ENCODE results near the gene FOXP1. TPM values are rescaled to one million over a fixed set of nuclear protein-coding genes. Genes with fewer than 3 reads are reported as not detected.

FOXP1 gene
- total and polyA plus RNA-seq, 2 donors (not counting 1 experiment from before 2014, with no cell fraction given): 91.1 to 508 TPM

DNA sequence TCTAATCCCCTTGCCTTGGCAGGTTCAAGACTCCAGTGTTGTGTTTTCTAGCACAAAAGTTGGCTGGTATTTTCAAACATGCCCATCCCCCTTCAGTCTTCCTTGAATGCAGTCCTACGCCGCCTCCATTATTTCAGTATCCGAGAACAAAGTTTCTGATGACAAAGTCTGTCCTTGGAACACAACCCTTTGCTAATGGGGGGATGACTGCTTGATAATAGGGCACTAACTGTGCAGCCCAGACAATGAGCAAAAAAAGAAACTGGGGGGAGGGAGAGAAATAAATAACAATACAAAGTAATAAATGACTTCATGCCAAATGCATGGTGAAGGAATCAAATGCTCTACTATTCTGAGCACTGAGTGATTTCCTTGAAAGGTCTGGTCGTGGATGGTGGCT, 310.1 kb downstream of the FOXP1 start:
- TF ChIP-seq EZH2 (IDR thresholded peaks at IDR 0.05; ENCODE audit: borderline replicate concordance, insufficient read depth, low read depth, low read length, poor library complexity, severe bottlenecking): no peak
- Histone ChIP-seq H3K9ac (ENCODE audit: low read length) (no peak overlapping the region), H3K4me2 (replicated peaks; ENCODE audit: low read depth, low read length, poor library complexity, severe bottlenecking) (no peak overlapping the region), H4K20me1 (ENCODE audit: control insufficient read depth, insufficient read depth, low read length, poor library complexity, severe bottlenecking) (peaks cover 40% of the 10 kb centered on the region), H3K27ac (ENCODE audit: low read length in 2 of 2) (no peak overlapping the region), H3K9me3 (ENCODE audit: control extremely low read depth in 1 of 3, control insufficient read depth in 2 of 3, insufficient read depth in 1 of 3, low read length in 2 of 3) (no peaks in the 10 kb centered on the region), H2AFZ (ENCODE audit: insufficient read depth, low read depth, low read length, poor library complexity, severe bottlenecking) (no peak overlapping the region), H3K79me2 (ENCODE audit: control insufficient read depth, insufficient read depth, low read length) (peaks cover 100% of the 10 kb centered on the region), H3K4me3 (ENCODE audit: control extremely low read depth in 1 of 5, extremely low read depth in 1 of 5, insufficient read depth in 1 of 5, low read depth in 2 of 5, low read length in 4 of 5) (no peak overlapping the region), H3K36me3 (replicated peaks in 1 of 2; ENCODE audit: control extremely low read depth in 1 of 2, control insufficient read depth in 1 of 2, extremely low read depth in 1 of 2, insufficient read depth in 2 of 2, low read length in 1 of 2) (peaks cover 0 to 17% of the 10 kb centered on the region in 2 experiments), H3K4me1 (ENCODE audit: control insufficient read depth in 2 of 2, insufficient read depth in 2 of 2, low read length in 2 of 2) (peaks cover 18 to 29% of the 10 kb centered on the region in 2 donors), H3K27me3 (replicated peaks in 1 of 4; ENCODE audit: control extremely low read depth in 1 of 4, control insufficient read depth in 3 of 4, insufficient read depth in 4 of 4, low read length in 3 of 4) (no peaks in the 10 kb centered on the region)
- no peaks in the 10 kb centered on the region for H3K9me3 Mint-ChIP-seq (ENCODE audit: insufficient read depth)
- ChIA-PET CTCF (no interaction called here), POLR2A (no interaction called here)
- WGBS (ENCODE audit: insufficient coverage): 100% methylated on average over 1 of the region's 4 CpGs
- peaks cover 58% of the 10 kb centered on the region for H3K4me1 Mint-ChIP-seq
- intact Hi-C loops (cut with micrococcal nuclease): no loop called here
- no peaks in the 10 kb centered on the region for H3K27me3 Mint-ChIP-seq
- H3K27ac Mint-ChIP-seq: peak overlapping the region; percentile 26
- no peak for DNase-seq
- no peak overlapping the region for H3K4me3 Mint-ChIP-seq
- no peak for ATAC-seq (ENCODE audit: low read depth)

DNA sequence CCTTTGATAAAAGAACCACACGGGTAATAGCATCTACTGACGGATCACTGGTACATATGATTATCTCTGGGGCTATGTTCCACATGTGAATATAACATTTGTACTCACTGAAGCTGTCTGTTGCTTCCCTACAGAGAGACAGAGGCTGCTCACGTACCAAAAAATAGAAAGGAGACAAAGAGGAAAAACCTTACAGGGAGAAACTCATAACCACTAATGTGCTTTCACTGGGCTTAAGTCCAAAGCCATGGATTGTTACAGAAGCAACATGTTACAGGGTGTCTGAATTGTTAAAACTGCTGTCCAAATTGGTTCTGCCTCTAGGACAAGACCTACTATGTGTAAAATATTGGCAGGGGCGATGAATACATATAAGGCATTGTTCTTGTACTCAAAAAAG, 311.9 kb downstream of the FOXP1 start:
- no peak for DNase-seq
- Histone ChIP-seq H2AFZ (ENCODE audit: insufficient read depth, low read depth, low read length, poor library complexity, severe bottlenecking) (no peak overlapping the region), H3K9ac (ENCODE audit: low read length) (no peak overlapping the region), H4K20me1 (ENCODE audit: control insufficient read depth, insufficient read depth, low read length, poor library complexity, severe bottlenecking) (peaks cover 27% of the 10 kb centered on the region), H3K9me3 (ENCODE audit: control extremely low read depth in 1 of 3, control insufficient read depth in 2 of 3, insufficient read depth in 1 of 3, low read length in 2 of 3) (no peaks in the 10 kb centered on the region), H3K79me2 (ENCODE audit: control insufficient read depth, insufficient read depth, low read length) (peaks cover 100% of the 10 kb centered on the region), H3K27me3 (replicated peaks in 1 of 4; ENCODE audit: control extremely low read depth in 1 of 4, control insufficient read depth in 3 of 4, insufficient read depth in 4 of 4, low read length in 3 of 4) (no peaks in the 10 kb centered on the region), H3K4me3 (ENCODE audit: control extremely low read depth in 1 of 5, extremely low read depth in 1 of 5, insufficient read depth in 1 of 5, low read depth in 2 of 5, low read length in 4 of 5) (no peak overlapping the region), H3K36me3 (replicated peaks in 1 of 2; ENCODE audit: control extremely low read depth in 1 of 2, control insufficient read depth in 1 of 2, extremely low read depth in 1 of 2, insufficient read depth in 2 of 2, low read length in 1 of 2) (peaks cover 2 to 12% of the 10 kb centered on the region in 2 experiments), H3K4me1 (ENCODE audit: control insufficient read depth in 2 of 2, insufficient read depth in 2 of 2, low read length in 2 of 2) (peaks cover 19 to 31% of the 10 kb centered on the region in 2 donors), H3K4me2 (replicated peaks; ENCODE audit: low read depth, low read length, poor library complexity, severe bottlenecking) (no peak overlapping the region), H3K27ac (ENCODE audit: low read length in 2 of 2) (peak overlapping the region in 1 of 2 donors; percentile 25)
- TF ChIP-seq, protein P1, sequence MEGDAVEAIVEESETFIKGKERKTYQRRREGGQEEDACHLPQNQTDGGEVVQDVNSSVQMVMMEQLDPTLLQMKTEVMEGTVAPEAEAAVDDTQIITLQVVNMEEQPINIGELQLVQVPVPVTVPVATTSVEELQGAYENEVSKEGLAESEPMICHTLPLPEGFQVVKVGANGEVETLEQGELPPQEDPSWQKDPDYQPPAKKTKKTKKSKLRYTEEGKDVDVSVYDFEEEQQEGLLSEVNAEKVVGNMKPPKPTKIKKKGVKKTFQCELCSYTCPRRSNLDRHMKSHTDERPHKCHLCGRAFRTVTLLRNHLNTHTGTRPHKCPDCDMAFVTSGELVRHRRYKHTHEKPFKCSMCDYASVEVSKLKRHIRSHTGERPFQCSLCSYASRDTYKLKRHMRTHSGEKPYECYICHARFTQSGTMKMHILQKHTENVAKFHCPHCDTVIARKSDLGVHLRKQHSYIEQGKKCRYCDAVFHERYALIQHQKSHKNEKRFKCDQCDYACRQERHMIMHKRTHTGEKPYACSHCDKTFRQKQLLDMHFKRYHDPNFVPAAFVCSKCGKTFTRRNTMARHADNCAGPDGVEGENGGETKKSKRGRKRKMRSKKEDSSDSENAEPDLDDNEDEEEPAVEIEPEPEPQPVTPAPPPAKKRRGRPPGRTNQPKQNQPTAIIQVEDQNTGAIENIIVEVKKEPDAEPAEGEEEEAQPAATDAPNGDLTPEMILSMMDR (IDR thresholded peaks at IDR 0.05): no peak
- TF ChIP-seq EZH2 (IDR thresholded peaks at IDR 0.05; ENCODE audit: borderline replicate concordance, insufficient read depth, low read depth, low read length, poor library complexity, severe bottlenecking): no peak
- Mint-ChIP-seq H3K4me3 (no peak overlapping the region), H3K9me3 (ENCODE audit: insufficient read depth) (no peaks in the 10 kb centered on the region), H3K27me3 (no peaks in the 10 kb centered on the region), H3K27ac (peak overlapping the region; percentile 15), H3K4me1 (peaks cover 62% of the 10 kb centered on the region)
- ATAC-seq (ENCODE audit: low read depth): no peak
- CTCF ChIA-PET: no interaction called here
- POLR2A ChIA-PET: no interaction called here
- intact Hi-C loops (cut with micrococcal nuclease): no loop called here
- no CpG with 5 or more reads among the region's 4 CpGs for WGBS (ENCODE audit: insufficient coverage)

Measured in B cell (primary cell).